Measurements from ENCODE around the gene ADAMTS5.

DNA sequence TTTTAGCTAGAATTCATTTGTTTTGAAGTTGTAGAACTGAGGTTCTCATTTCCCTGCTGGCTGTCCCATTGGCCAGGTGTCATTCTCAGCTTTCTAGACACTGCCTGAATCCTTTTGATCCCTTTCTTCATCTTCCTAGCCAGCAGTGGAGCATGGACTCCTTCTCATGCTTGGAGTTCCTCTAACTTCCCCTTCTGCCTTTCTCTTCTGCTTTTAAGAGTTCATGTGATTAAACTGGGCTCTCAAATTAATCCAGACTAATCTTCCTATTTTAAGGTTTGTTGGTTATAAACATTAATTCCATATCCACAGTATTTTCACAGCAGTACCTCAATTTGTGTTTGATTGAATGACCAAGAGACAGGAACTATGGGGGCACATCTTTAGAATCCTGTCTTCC lies 52.3 kb downstream of the ADAMTS5 start:
- no peak for TF ChIP-seq EP300 (IDR thresholded peaks at IDR 0.05)
- TF ChIP-seq, protein P1, sequence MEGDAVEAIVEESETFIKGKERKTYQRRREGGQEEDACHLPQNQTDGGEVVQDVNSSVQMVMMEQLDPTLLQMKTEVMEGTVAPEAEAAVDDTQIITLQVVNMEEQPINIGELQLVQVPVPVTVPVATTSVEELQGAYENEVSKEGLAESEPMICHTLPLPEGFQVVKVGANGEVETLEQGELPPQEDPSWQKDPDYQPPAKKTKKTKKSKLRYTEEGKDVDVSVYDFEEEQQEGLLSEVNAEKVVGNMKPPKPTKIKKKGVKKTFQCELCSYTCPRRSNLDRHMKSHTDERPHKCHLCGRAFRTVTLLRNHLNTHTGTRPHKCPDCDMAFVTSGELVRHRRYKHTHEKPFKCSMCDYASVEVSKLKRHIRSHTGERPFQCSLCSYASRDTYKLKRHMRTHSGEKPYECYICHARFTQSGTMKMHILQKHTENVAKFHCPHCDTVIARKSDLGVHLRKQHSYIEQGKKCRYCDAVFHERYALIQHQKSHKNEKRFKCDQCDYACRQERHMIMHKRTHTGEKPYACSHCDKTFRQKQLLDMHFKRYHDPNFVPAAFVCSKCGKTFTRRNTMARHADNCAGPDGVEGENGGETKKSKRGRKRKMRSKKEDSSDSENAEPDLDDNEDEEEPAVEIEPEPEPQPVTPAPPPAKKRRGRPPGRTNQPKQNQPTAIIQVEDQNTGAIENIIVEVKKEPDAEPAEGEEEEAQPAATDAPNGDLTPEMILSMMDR (IDR thresholded peaks at IDR 0.05): no peak
- no peak for TF ChIP-seq POLR2A (IDR thresholded peaks at IDR 0.05; ENCODE audit: low read depth)
- TF ChIP-seq POLR2AphosphoS5 (IDR thresholded peaks at IDR 0.05): no peak

All from esophagus muscularis mucosa (tissue), 4 donors.